OCI-LY7 (cell line): Measurements from ENCODE around the gene HIVEP2. TPM values are rescaled to one million over a fixed set of nuclear protein-coding genes. Genes with fewer than 3 reads are reported as not detected.

Experiments
- BruUV-seq: library from RNA; stranded (reverse); fragments of 400-500 nt; replicated peaks from 2 replicates; lab custom pipeline; 2021; lab: Mats Ljungman, UMichigan
- CTCF ChIA-PET: fragments of 300-600 bp; sonication (Branson Sonifier 250); formaldehyde crosslinking; loops from one replicate; lab custom pipeline; 2022; ENCODE audit warnings: antibody characterized with exemption; ENCODE audit not compliant: unreplicated experiment; lab: Charles Lee
- POLR2A ChIA-PET: fragments of 300-600 bp; sonication (Branson Sonifier 250); formaldehyde crosslinking; loops from one replicate; lab custom pipeline; 2022; ENCODE audit warnings: antibody characterized with exemption; lab: Charles Lee
- DNase-seq: peaks from one replicate; pipeline ENCODE4 v3.0.0-alpha.2; 2015; ENCODE audit warnings: low spot score
- H2AFZ ChIP-seq: fragments of 200-600 bp; sonication (generic), shearing (Covaris generic); 2 replicates; pipeline ENCODE4 v1.6.1; 2014; ENCODE audit warnings: mild to moderate bottlenecking, antibody characterized with exemption, low read length, moderate library complexity
- H3K27ac ChIP-seq: fragments of 200-600 bp; sonication (generic); 2 replicates; pipeline ENCODE4 v1.5.1; 2014; ENCODE audit warnings: mixed run types, low read depth, mild to moderate bottlenecking, moderate library complexity, low read length, inconsistent platforms; ENCODE audit not compliant: poor library complexity, severe bottlenecking
- H3K36me3 ChIP-seq: fragments of 200-600 bp; sonication (generic); 2 replicates; pipeline ENCODE4 v1.6.1; 2014; ENCODE audit warnings: mild to moderate bottlenecking, antibody characterized with exemption, low read length, moderate library complexity, mixed read lengths; ENCODE audit not compliant: insufficient read depth
- H3K4me1 ChIP-seq: fragments of 200-600 bp; sonication (generic); 2 replicates; pipeline ENCODE4 v1.5.1; 2014; ENCODE audit warnings: mild to moderate bottlenecking, low read length; ENCODE audit not compliant: insufficient read depth, poor library complexity, severe bottlenecking
- H3K4me2 ChIP-seq: fragments of 200-600 bp; sonication (generic); 2 replicates; pipeline ENCODE4 v1.6.1; 2014; ENCODE audit warnings: mild to moderate bottlenecking, low read length
- H3K4me3 ChIP-seq: fragments of 200-600 bp; sonication (generic); 2 replicates; pipeline ENCODE4 v1.5.1; 2014; ENCODE audit warnings: mild to moderate bottlenecking, low read depth, low read length; ENCODE audit not compliant: poor library complexity, severe bottlenecking
- H3K79me2 ChIP-seq: fragments of 200-600 bp; sonication (generic); 2 replicates; pipeline ENCODE4 v1.6.1; 2016; ENCODE audit warnings: low read depth, mild to moderate bottlenecking, low read length, moderate library complexity, mixed read lengths; ENCODE audit not compliant: insufficient read depth
- H3K9me2 ChIP-seq: fragments of 200-600 bp; sonication (generic); 2 replicates; pipeline ENCODE4 v1.6.1; 2016; ENCODE audit warnings: mild to moderate bottlenecking, low read length, mixed read lengths; ENCODE audit not compliant: insufficient read depth
- H3K9me3 ChIP-seq: fragments of 200-600 bp; sonication (generic); 2 replicates; pipeline ENCODE4 v1.6.1; 2014; ENCODE audit warnings: mild to moderate bottlenecking, mixed run types, low read length, mixed read lengths
- H4K20me1 ChIP-seq: fragments of 200-600 bp; sonication (generic); 2 replicates; pipeline ENCODE4 v1.6.1; 2014; ENCODE audit warnings: mild to moderate bottlenecking, antibody characterized with exemption, low read length, moderate library complexity, mixed read lengths; ENCODE audit not compliant: insufficient read depth
- CTCF ChIP-seq: fragments of 200-600 bp; sonication (generic); conservative IDR thresholded peaks from 2 replicates; pipeline ENCODE4 v1.5.1; 2014; ENCODE audit warnings: mild to moderate bottlenecking, antibody characterized with exemption, low read length, moderate library complexity, mixed read lengths
- EZH2phosphoT487 ChIP-seq: fragments of 200-600 bp; sonication (generic); IDR thresholded peaks from 2 replicates; pipeline ENCODE4 v1.6.1; 2018; ENCODE audit warnings: low read depth, borderline replicate concordance, mild to moderate bottlenecking, mixed run types, antibody characterized with exemption, low read length, moderate library complexity, mixed read lengths
- intact Hi-C: fragments of 100-400 bp; cut with micrococcal nuclease; formaldehyde crosslinking; loops from one replicate; pipeline ENCODE4 v1.10.0; 2022; ENCODE audit not compliant: unreplicated experiment
- total RNA-seq, 2 experiments: library from RNA; depleted of rRNA in 1 of 2; stranded (reverse); fragments of >200 nt in 1 of 2; shearing (Covaris generic) in 1 of 2; gene quantifications; 2 replicates each; pipeline ENCODE4 v1.2.3, GENCODE V29; 2014 to 2022

The HIVEP2 gene
- total RNA-seq, 2 experiments from 2014 or later = 18.8 to 24.6 TPM

- H3K4me2 ChIP-seq = peak overlapping the region; percentile 80
- no peaks in the 10 kb centered on the region for H3K9me2 ChIP-seq
- no peaks in the 10 kb centered on the region; the same call in 1 of the 2 replicates for H4K20me1 ChIP-seq
- TF ChIP-seq CTCF (no peak), EZH2phosphoT487 (no peak)
- ChIA-PET CTCF (interaction anchor here (0.6 to 1.2 kb wide), 3 partner anchors 9 to 84 kb away, joined by 3 to 5 read pairs (median 3); no protein-coding TSS in a partner anchor), POLR2A (interaction anchor here (0.7 to 2.7 kb wide), 9 partner anchors 8 to 62 kb away, joined by 3 to 9 read pairs (median 4); no protein-coding TSS in a partner anchor)
- DNase-seq = no peak
- H3K79me2 ChIP-seq = peaks cover 95% of the 10 kb centered on the region; the same call in 1 of the 2 replicates
- H3K36me3 ChIP-seq = peaks cover 3% of the 10 kb centered on the region; the same call in 1 of the 2 replicates
- peak overlapping the region; percentile 65 for H3K27ac ChIP-seq
- peak overlapping the region; percentile 64 for H3K4me3 ChIP-seq
- H3K4me1 ChIP-seq = peaks cover 91% of the 10 kb centered on the region
- H2AFZ ChIP-seq = peak overlapping the region; percentile 10; the same call in 1 of the 2 replicates
- no peaks in the 10 kb centered on the region for H3K9me3 ChIP-seq
- intact Hi-C loops = loop anchor here (1.0 to 5.0 kb wide), 2 partner anchors 25 to 42 kb away; no protein-coding TSS in a partner anchor
- BruUV-seq = no TSS peak
Observed at GRCh38 chr6:142845143-142845571, 99.8 kb downstream of the HIVEP2 start.

DNA sequence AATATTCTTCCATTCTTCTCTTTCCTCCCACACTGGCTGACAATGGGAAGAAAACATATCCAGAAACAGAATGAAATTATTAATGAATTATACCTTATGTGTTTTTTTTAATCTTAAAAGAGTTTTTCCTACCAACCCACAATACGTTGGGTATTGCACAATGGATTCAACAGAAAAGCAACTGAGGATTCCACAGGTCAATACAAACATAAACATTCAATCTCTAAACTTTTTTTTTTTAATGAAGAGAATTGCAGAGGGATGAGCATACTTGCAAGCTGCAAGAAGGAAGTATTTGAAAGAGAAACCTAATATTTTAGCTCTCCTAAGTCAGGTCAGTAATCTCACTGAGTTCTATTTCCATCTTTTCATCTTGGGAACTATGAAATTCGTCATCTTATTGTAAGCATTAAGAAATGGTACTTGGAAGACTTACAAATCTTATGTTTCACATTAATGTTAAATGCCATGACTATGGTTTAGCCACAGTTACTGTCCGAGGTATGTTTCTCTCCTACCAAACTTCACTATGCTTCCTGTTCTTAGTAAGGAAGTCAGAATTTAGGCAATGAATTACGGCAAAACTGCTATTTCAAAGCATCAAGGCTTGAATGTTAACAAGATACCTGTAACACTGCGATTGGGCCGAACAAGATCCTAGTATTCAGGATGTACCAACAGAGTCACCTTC, 100.8 kb downstream of the HIVEP2 start:
- no peak for DNase-seq
- peaks cover 91% of the 10 kb centered on the region; the same call in 1 of the 2 replicates for H3K79me2 ChIP-seq
- 0 out of 2 replicates have a peak, but pooled peaks cover 3% of the 10 kb centered on the region for H3K36me3 ChIP-seq
- intact Hi-C loops = no loop called here
- peak overlapping the region; percentile 10; the same call in 1 of the 2 replicates for H2AFZ ChIP-seq
- peak overlapping the region; percentile 64 for H3K4me3 ChIP-seq
- peak overlapping the region; percentile 65 for H3K27ac ChIP-seq
- peaks cover 90% of the 10 kb centered on the region for H3K4me1 ChIP-seq
- no peaks in the 10 kb centered on the region for H3K9me2 ChIP-seq
- H3K4me2 ChIP-seq = peak overlapping the region; percentile 80
- BruUV-seq = no TSS peak
- H4K20me1 ChIP-seq = no peaks in the 10 kb centered on the region; the same call in 1 of the 2 replicates
- CTCF ChIA-PET = no interaction called here
- no peaks in the 10 kb centered on the region for H3K9me3 ChIP-seq
- TF ChIP-seq CTCF = no peak
- no peak for TF ChIP-seq EZH2phosphoT487
- POLR2A ChIA-PET = interaction anchor here (1.2 to 3.1 kb wide), 9 partner anchors 9 to 95 kb away, joined by 3 to 20 read pairs (median 6); no protein-coding TSS in a partner anchor
